ENCODE results near the gene DNMT3B.

The DNMT3B gene

GRCh38 chr20:32789896-32790750, 27.9 kb downstream of the DNMT3B start:
- no peak overlapping the region for H2BK120ac ChIP-seq (ENCODE audit: low read depth, low read length)
- H2AFZ ChIP-seq (ENCODE audit: low read depth, low read length): no peak overlapping the region
- WGBS: 67% methylated on average over 6 of the region's 6 CpGs
- no peak overlapping the region for H3K14ac ChIP-seq (ENCODE audit: low read length in 2 of 2)
- no peak overlapping the region for H3K9ac ChIP-seq (ENCODE audit: low read length)
- H3K27me3 ChIP-seq (ENCODE audit: control insufficient read depth in 1 of 2, insufficient read depth in 1 of 2, low read length in 2 of 2): no peaks in the 10 kb centered on the region
- H2BK12ac ChIP-seq (ENCODE audit: low read length in 2 of 2): no peak overlapping the region
- H3K9me3 ChIP-seq (ENCODE audit: control insufficient read depth, low read length): no peaks in the 10 kb centered on the region
- no peak overlapping the region for H3K4ac ChIP-seq (ENCODE audit: low read depth in 1 of 2, low read length in 2 of 2)
- peak; percentile 60 for DNase-seq
- no peaks in the 10 kb centered on the region for H3K79me1 ChIP-seq (replicated peaks; ENCODE audit: low read length, poor library complexity, severe bottlenecking)
- H3K36me3 ChIP-seq (ENCODE audit: control insufficient read depth in 1 of 2, insufficient read depth in 2 of 2, low read depth in 1 of 2, low read length in 2 of 2): peaks cover 26 to 77% of the 10 kb centered on the region in 2 experiments
- H3K23ac ChIP-seq (ENCODE audit: low read length in 2 of 2): no peak overlapping the region
- no peak overlapping the region for H3K4me3 ChIP-seq (ENCODE audit: insufficient read depth in 1 of 2, low read depth in 1 of 2, low read length in 2 of 2)
- no peak overlapping the region for H3K27ac ChIP-seq (ENCODE audit: low read length, poor library complexity, severe bottlenecking)
- H2AK5ac ChIP-seq (ENCODE audit: low read length, severe bottlenecking): no peak overlapping the region
- H3K4me2 ChIP-seq (ENCODE audit: low read length, poor library complexity, severe bottlenecking): no peak overlapping the region
- peaks cover 9% of the 10 kb centered on the region for H3K4me1 ChIP-seq (ENCODE audit: control insufficient read depth, insufficient read depth, low read depth, low read length)
- H4K91ac ChIP-seq (ENCODE audit: low read length): no peak overlapping the region
- H2BK15ac ChIP-seq (ENCODE audit: low read depth, poor library complexity, severe bottlenecking): no peak overlapping the region
- no peak overlapping the region for H3K18ac ChIP-seq (ENCODE audit: low read depth in 1 of 2, low read length in 2 of 2)
- H2BK5ac ChIP-seq (ENCODE audit: low read depth, low read length, poor library complexity, severe bottlenecking): no peak overlapping the region
- H4K8ac ChIP-seq (ENCODE audit: low read length): no peak overlapping the region

- Histone ChIP-seq H3K18ac (ENCODE audit: low read depth in 1 of 2, low read length in 2 of 2) (no peak overlapping the region), H4K8ac (ENCODE audit: low read length) (no peak overlapping the region), H4K91ac (ENCODE audit: low read length) (no peak overlapping the region), H3K14ac (ENCODE audit: low read length in 2 of 2) (no peak overlapping the region), H3K4me2 (ENCODE audit: low read length, poor library complexity, severe bottlenecking) (no peak overlapping the region), H3K27me3 (ENCODE audit: control insufficient read depth in 1 of 2, insufficient read depth in 1 of 2, low read length in 2 of 2) (no peaks in the 10 kb centered on the region), H3K4me3 (ENCODE audit: insufficient read depth in 1 of 2, low read depth in 1 of 2, low read length in 2 of 2) (no peak overlapping the region), H2BK120ac (ENCODE audit: low read depth, low read length) (no peak overlapping the region), H3K4me1 (ENCODE audit: control insufficient read depth, insufficient read depth, low read depth, low read length) (peaks cover 9% of the 10 kb centered on the region), H2BK12ac (ENCODE audit: low read length in 2 of 2) (no peak overlapping the region), H3K9ac (ENCODE audit: low read length) (no peak overlapping the region), H3K23ac (ENCODE audit: low read length in 2 of 2) (no peak overlapping the region), H2AK5ac (ENCODE audit: low read length, severe bottlenecking) (no peak overlapping the region), H3K4ac (ENCODE audit: low read depth in 1 of 2, low read length in 2 of 2) (no peak overlapping the region), H2BK5ac (ENCODE audit: low read depth, low read length, poor library complexity, severe bottlenecking) (no peak overlapping the region), H3K36me3 (ENCODE audit: control insufficient read depth in 1 of 2, insufficient read depth in 2 of 2, low read depth in 1 of 2, low read length in 2 of 2) (peaks cover 32 to 77% of the 10 kb centered on the region in 2 experiments), H2AFZ (ENCODE audit: low read depth, low read length) (no peak overlapping the region), H3K27ac (ENCODE audit: low read length, poor library complexity, severe bottlenecking) (no peak overlapping the region), H3K9me3 (ENCODE audit: control insufficient read depth, low read length) (no peaks in the 10 kb centered on the region), H2BK15ac (ENCODE audit: low read depth, poor library complexity, severe bottlenecking) (no peak overlapping the region), H3K79me1 (replicated peaks; ENCODE audit: low read length, poor library complexity, severe bottlenecking) (no peaks in the 10 kb centered on the region)
- no peak for DNase-seq
- WGBS: 94% methylated on average over 3 of the region's 3 CpGs
Observed at GRCh38 chr20:32790751-32791057, 28.5 kb downstream of the DNMT3B start.

- 87% methylated on average over 2 of the region's 3 CpGs for WGBS
- Histone ChIP-seq H3K27ac (ENCODE audit: low read length, poor library complexity, severe bottlenecking) (no peak overlapping the region), H2AFZ (ENCODE audit: low read depth, low read length) (no peak overlapping the region)
Observed at GRCh38 chr20:32792316-32792715, 30.1 kb downstream of the DNMT3B start.

GRCh38 chr20:32792731-32793458, 30.7 kb downstream of the DNMT3B start:
- Histone ChIP-seq H3K36me3 (ENCODE audit: control insufficient read depth in 1 of 2, insufficient read depth in 2 of 2, low read depth in 1 of 2, low read length in 2 of 2) (peaks cover 30 to 75% of the 10 kb centered on the region in 2 experiments), H2AK5ac (ENCODE audit: low read length, severe bottlenecking) (no peak overlapping the region), H3K18ac (ENCODE audit: low read depth in 1 of 2, low read length in 2 of 2) (no peak overlapping the region), H2BK120ac (ENCODE audit: low read depth, low read length) (no peak overlapping the region), H2BK15ac (ENCODE audit: low read depth, poor library complexity, severe bottlenecking) (no peak overlapping the region), H3K27me3 (ENCODE audit: control insufficient read depth in 1 of 2, insufficient read depth in 1 of 2, low read length in 2 of 2) (no peaks in the 10 kb centered on the region), H3K9me3 (ENCODE audit: control insufficient read depth, low read length) (no peaks in the 10 kb centered on the region), H3K4me2 (ENCODE audit: low read length, poor library complexity, severe bottlenecking) (no peak overlapping the region), H3K9ac (ENCODE audit: low read length) (no peak overlapping the region), H2BK5ac (ENCODE audit: low read depth, low read length, poor library complexity, severe bottlenecking) (no peak overlapping the region), H3K23ac (ENCODE audit: low read length in 2 of 2) (no peak overlapping the region), H4K91ac (ENCODE audit: low read length) (no peak overlapping the region), H2AFZ (ENCODE audit: low read depth, low read length) (no peak overlapping the region), H3K4me3 (ENCODE audit: insufficient read depth in 1 of 2, low read depth in 1 of 2, low read length in 2 of 2) (no peak overlapping the region), H3K4me1 (ENCODE audit: control insufficient read depth, insufficient read depth, low read depth, low read length) (peaks cover 7% of the 10 kb centered on the region), H3K14ac (ENCODE audit: low read length in 2 of 2) (no peak overlapping the region), H3K4ac (ENCODE audit: low read depth in 1 of 2, low read length in 2 of 2) (no peak overlapping the region), H3K27ac (ENCODE audit: low read length, poor library complexity, severe bottlenecking) (no peak overlapping the region), H3K79me1 (replicated peaks; ENCODE audit: low read length, poor library complexity, severe bottlenecking) (no peaks in the 10 kb centered on the region), H2BK12ac (ENCODE audit: low read length in 2 of 2) (no peak overlapping the region), H4K8ac (ENCODE audit: low read length) (peak overlapping the region; percentile 4)
- DNase-seq: no peak
- WGBS: 98% methylated on average over 10 of the region's 13 CpGs

More at GRCh38 chr20:32792316-32792715, 30.1 kb downstream of the DNMT3B start:
- no peaks in the 10 kb centered on the region for H3K79me1 ChIP-seq (replicated peaks; ENCODE audit: low read length, poor library complexity, severe bottlenecking)
- H3K36me3 ChIP-seq (ENCODE audit: control insufficient read depth in 1 of 2, insufficient read depth in 2 of 2, low read depth in 1 of 2, low read length in 2 of 2): peaks cover 31 to 78% of the 10 kb centered on the region in 2 experiments
- no peak overlapping the region for H2BK120ac ChIP-seq (ENCODE audit: low read depth, low read length)
- no peak overlapping the region for H3K23ac ChIP-seq (ENCODE audit: low read length in 2 of 2)
- H2BK5ac ChIP-seq (ENCODE audit: low read depth, low read length, poor library complexity, severe bottlenecking): no peak overlapping the region
- peaks cover 7% of the 10 kb centered on the region for H3K4me1 ChIP-seq (ENCODE audit: control insufficient read depth, insufficient read depth, low read depth, low read length)
- H2BK15ac ChIP-seq (ENCODE audit: low read depth, poor library complexity, severe bottlenecking): no peak overlapping the region
- H2AK5ac ChIP-seq (ENCODE audit: low read length, severe bottlenecking): no peak overlapping the region
- H4K91ac ChIP-seq (ENCODE audit: low read length): no peak overlapping the region
- no peak overlapping the region for H3K9ac ChIP-seq (ENCODE audit: low read length)
- H3K14ac ChIP-seq (ENCODE audit: low read length in 2 of 2): no peak overlapping the region
- H3K4me3 ChIP-seq (ENCODE audit: insufficient read depth in 1 of 2, low read depth in 1 of 2, low read length in 2 of 2): no peak overlapping the region
- no peaks in the 10 kb centered on the region for H3K9me3 ChIP-seq (ENCODE audit: control insufficient read depth, low read length)
- H3K18ac ChIP-seq (ENCODE audit: low read depth in 1 of 2, low read length in 2 of 2): no peak overlapping the region
- peak; percentile 10 for DNase-seq
- no peaks in the 10 kb centered on the region for H3K27me3 ChIP-seq (ENCODE audit: control insufficient read depth in 1 of 2, insufficient read depth in 1 of 2, low read length in 2 of 2)
- peak overlapping the region; percentile 4 for H4K8ac ChIP-seq (ENCODE audit: low read length)
- no peak overlapping the region for H3K4ac ChIP-seq (ENCODE audit: low read depth in 1 of 2, low read length in 2 of 2)
- no peak overlapping the region for H2BK12ac ChIP-seq (ENCODE audit: low read length in 2 of 2)
- H3K4me2 ChIP-seq (ENCODE audit: low read length, poor library complexity, severe bottlenecking): no peak overlapping the region

Measured in mesenchymal stem cell (in vitro differentiated cells and primary cell).